ENCODE data around the gene TMEM129.

The TMEM129 gene

GRCh38 chr4:1718095-1718850, 2.9 kb downstream of the TMEM129 start:
- no peak for TF ChIP-seq CSRNP3 (CRISPR knock-in tag; IDR thresholded peaks at IDR 0.05)
- no peak for TF ChIP-seq OSR1 (CRISPR knock-in tag; IDR thresholded peaks at IDR 0.05)
- no peak for TF ChIP-seq ESRRG (CRISPR knock-in tag; IDR thresholded peaks at IDR 0.05)
- TF ChIP-seq CREB5 (CRISPR knock-in tag; IDR thresholded peaks at IDR 0.05; ENCODE audit: low read depth), result no peak
- no peak for TF ChIP-seq SNAI2 (CRISPR knock-in tag; IDR thresholded peaks at IDR 0.05)
- no peak for TF ChIP-seq ZNF8 (CRISPR knock-in tag; IDR thresholded peaks at IDR 0.05)
- TF ChIP-seq ZNF70 (CRISPR knock-in tag; IDR thresholded peaks at IDR 0.05), result no peak
- TF ChIP-seq GLIS3 (CRISPR knock-in tag; IDR thresholded peaks at IDR 0.05), result no peak
- TF ChIP-seq RARB (CRISPR knock-in tag; IDR thresholded peaks at IDR 0.05), result no peak
- TF ChIP-seq ISL1 (CRISPR knock-in tag; IDR thresholded peaks at IDR 0.05), result no peak
- TF ChIP-seq ZNF565 (CRISPR knock-in tag; conservative IDR thresholded peaks at IDR 0.05; ENCODE audit: low read depth), result no peak
- TF ChIP-seq ZFP3 (CRISPR knock-in tag; IDR thresholded peaks at IDR 0.05), result no peak
- ATAC-seq, result no peak

GRCh38 chr4:1717129-1718094, 3.7 kb downstream of the TMEM129 start:
- TF ChIP-seq ZFP3 (CRISPR knock-in tag; IDR thresholded peaks at IDR 0.05) (no peak), BACH2 (CRISPR knock-in tag; IDR thresholded peaks at IDR 0.05; ENCODE audit: borderline replicate concordance) (no peak), POU6F1 (CRISPR knock-in tag; IDR thresholded peaks at IDR 0.05; ENCODE audit: borderline replicate concordance, low read depth) (no peak), RARB (CRISPR knock-in tag; IDR thresholded peaks at IDR 0.05) (no peak), GLIS3 (CRISPR knock-in tag; IDR thresholded peaks at IDR 0.05) (no peak), ESRRG (CRISPR knock-in tag; IDR thresholded peaks at IDR 0.05) (no peak), ZFP30 (CRISPR knock-in tag; IDR thresholded peaks at IDR 0.05) (no peak), TCF4 (CRISPR knock-in tag; IDR thresholded peaks at IDR 0.05; ENCODE audit: borderline replicate concordance) (no peak), ZC3H10 (CRISPR knock-in tag; IDR thresholded peaks at IDR 0.05) (no peak), OSR1 (CRISPR knock-in tag; IDR thresholded peaks at IDR 0.05) (no peak), CREB5 (CRISPR knock-in tag; IDR thresholded peaks at IDR 0.05; ENCODE audit: low read depth) (no peak), ZNF565 (CRISPR knock-in tag; conservative IDR thresholded peaks at IDR 0.05; ENCODE audit: low read depth) (no peak)
- ATAC-seq, result no peak

GRCh38 chr4:1716065-1716945, 4.8 kb downstream of the TMEM129 start:
- ATAC-seq, result no peak
- TF ChIP-seq PATZ1 (CRISPR knock-in tag; IDR thresholded peaks at IDR 0.05; ENCODE audit: borderline replicate concordance) (no peak), GLIS3 (CRISPR knock-in tag; IDR thresholded peaks at IDR 0.05) (no peak), ZC3H10 (CRISPR knock-in tag; IDR thresholded peaks at IDR 0.05) (no peak), ZFP3 (CRISPR knock-in tag; IDR thresholded peaks at IDR 0.05) (no peak), SNAI2 (CRISPR knock-in tag; IDR thresholded peaks at IDR 0.05) (no peak), POU6F1 (CRISPR knock-in tag; IDR thresholded peaks at IDR 0.05; ENCODE audit: borderline replicate concordance, low read depth) (no peak), CSRNP3 (CRISPR knock-in tag; IDR thresholded peaks at IDR 0.05) (no peak), TOX (CRISPR knock-in tag; IDR thresholded peaks at IDR 0.05; ENCODE audit: borderline replicate concordance) (no peak), ZNF8 (CRISPR knock-in tag; IDR thresholded peaks at IDR 0.05) (no peak), ZFP30 (CRISPR knock-in tag; IDR thresholded peaks at IDR 0.05) (no peak), OSR1 (CRISPR knock-in tag; IDR thresholded peaks at IDR 0.05) (no peak), TCF4 (CRISPR knock-in tag; IDR thresholded peaks at IDR 0.05; ENCODE audit: borderline replicate concordance) (no peak), CREB5 (CRISPR knock-in tag; IDR thresholded peaks at IDR 0.05; ENCODE audit: low read depth) (no peak), ZNF70 (CRISPR knock-in tag; IDR thresholded peaks at IDR 0.05) (no peak)

Measured in SK-N-SH treated with all-trans-retinoic acid at 6 μM for 48 hours (cell line).